H4 (cell line): Measurements from ENCODE around the gene ACSM2B. TPM values are rescaled to one million over a fixed set of nuclear protein-coding genes. Genes with fewer than 3 reads are reported as not detected.
"Not testable (repeated sequence)": the region's sequence is repeated elsewhere in the genome, so short reads cannot be mapped to it uniquely, and the experiment has no call there.

Source experiments
- DNase-seq: peaks from one replicate; pipeline ENCODE4 v3.0.0-alpha.2; 2015; ENCODE audit warnings: low spot score
- total RNA-seq: library from RNA; depleted of rRNA; stranded (reverse); fragments of >200 nt; shearing (Covaris generic); gene quantifications from 2 replicates; pipeline ENCODE4 v1.2.3, GENCODE V29; 2014; rRNA removed

ACSM2B gene
- total RNA-seq, 1 experiment from 2014 or later, result not detected

DNA sequence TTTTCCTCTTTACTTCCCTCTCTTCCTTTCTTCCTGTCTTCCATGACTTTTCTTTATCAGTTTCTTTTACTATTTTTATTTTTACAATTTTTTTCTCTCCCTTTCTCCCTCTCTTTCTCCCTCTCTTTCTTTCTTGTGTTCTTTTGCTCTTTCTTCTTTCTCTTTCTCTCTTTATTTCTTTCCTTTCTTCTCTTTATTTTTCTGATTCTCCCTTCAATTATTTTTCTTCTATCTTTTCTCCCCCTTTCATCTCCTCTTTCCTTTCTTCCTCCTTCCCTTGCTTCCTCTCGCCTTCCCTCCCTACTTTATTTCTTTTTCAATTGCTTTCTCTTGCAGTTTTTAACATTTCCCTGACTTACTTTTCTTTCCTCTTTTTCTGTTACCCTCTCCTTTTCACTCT is 39.5 kb downstream of the ACSM2B start:
- not testable (repeated sequence) for DNase-seq

DNA sequence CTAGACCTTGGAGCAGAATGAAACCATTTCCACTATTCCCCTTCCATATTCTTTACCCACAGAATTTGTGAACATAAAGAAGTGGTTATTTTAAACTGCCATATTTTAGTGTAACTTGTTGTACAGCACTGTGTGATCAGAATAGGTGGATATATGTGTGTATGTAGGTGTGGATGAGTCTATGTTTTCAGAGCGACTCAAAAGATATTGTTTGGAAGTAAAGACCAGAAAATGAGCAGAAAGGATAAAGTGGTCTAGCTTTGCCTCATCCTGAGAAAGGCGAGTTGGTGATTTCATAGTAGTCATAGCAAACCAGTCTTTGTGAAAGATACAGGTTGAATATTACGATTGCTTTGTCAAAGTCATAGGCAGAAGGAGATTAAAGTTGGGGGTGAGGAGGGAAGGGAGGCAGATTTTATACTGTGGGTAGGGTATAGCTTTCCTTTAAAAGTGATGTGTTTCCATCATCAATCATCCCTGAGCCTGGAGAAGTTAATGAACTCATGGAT is 43.8 kb downstream of the ACSM2B start:
- DNase-seq, result not testable (repeated sequence)

DNA sequence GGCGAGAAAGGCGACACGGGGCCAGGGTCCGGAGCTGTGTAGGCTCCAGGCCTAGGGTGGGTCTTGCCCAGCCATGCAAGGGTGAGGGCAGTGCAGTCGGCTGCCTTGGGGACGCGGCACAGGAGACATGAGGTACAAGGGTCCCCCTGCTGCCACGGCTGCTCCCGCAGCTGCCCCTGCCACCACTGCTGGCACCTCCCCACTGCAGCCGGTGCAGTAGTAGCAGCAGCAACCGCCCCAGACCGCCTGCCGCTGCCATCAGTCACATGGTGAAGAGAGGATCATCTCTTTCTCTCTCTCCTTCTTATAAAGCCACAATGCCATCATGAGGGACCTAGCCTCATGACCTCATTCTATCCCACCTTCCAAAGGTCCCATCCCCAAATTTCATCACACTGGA is 44.4 kb downstream of the ACSM2B start:
- not testable (repeated sequence) for DNase-seq

DNA sequence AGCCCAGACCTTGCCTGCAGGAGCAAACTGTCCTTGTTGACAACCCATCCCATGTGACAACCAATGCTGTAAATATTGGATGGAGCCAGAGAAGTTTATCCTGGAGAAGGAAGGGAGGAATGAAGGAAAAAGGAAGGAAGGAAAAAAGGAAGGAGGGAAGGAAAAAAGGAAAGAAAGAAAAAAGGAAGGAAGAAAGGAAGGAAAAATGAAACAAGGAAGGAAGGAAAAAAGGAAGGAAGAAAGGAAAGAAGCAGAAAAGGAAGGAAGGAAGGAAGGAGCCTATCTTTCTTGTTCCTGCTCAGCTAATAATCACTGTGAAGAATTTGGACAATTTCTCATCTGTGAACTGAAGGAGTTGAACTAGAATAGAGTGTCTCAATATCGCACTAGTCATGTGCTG is 56.1 kb downstream of the ACSM2B start:
- DNase-seq, result no peak

DNA sequence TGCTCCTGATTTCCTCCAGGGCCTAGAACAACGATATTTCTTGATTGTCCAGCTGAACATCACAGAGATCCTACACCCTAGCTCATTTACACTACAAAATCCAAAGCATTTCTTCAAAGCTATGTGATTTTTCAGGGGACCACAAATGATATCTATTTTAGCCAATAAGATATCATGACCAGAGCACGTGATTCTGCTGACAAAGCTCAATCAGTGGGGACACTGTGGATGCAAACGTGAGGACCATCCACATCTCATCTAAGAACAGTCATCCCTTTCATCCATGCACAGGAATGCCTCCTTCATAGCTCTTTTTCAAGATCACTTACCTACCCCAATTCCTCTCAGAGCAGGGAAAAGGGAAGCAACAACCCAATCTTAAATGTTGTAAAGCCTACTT is 56.9 kb downstream of the ACSM2B start:
- no peak for DNase-seq

DNA sequence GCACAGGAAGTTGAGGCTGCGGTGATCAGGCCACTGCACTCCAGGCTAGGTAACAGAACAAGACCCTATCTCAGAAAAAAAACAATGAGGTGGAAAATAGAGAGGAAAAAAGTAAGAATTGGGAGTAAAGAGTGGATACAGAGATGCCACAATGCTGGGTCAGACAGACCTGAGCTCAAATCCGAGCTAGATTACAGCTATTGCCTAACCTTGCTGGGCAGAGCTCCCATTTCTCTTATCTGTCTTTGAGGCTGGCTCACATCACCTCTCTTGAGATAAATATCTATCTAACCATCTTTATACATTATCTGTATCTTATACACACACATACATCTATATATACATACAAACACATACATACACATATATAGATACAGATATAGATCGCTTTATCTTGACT is 59.0 kb downstream of the ACSM2B start:
- DNase-seq, result no peak

DNA sequence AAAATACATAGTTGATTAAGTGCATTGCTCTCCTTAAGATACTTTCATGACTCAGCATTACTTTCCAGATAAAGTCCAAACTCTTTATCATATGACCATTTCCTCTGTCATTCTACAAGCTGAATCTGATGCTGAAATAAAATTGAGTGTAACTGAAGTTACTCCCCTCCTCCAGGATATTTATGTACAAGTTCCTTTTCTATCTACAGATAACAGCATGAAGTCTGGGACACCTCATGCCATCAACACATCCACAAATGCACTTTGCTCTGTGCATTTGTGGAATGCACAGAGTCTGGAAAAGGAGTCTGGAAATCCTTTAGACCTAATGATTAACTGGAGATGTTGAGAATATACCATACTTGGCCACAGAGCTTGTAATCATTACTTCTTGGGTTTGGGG is 60.5 kb downstream of the ACSM2B start:
- no peak for DNase-seq

DNA sequence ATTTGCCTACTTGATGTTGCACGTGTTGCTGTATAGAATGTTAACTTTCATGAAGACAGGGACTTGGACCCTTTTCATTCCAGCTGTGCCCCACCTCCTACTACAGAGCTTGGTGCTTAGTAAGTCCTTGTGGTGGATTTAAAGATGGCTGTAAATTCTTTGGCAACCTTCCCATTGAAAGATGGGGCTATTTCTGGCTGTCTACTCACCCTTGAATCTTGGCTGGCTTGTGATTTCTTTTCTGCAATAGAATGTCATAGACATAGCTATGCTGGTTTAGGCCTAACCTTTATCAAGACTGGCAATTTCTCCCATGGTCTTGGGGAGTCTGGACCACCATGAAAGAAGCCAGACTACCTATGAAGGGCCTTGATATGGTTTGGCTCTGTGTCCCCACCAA is 65.8 kb downstream of the ACSM2B start:
- DNase-seq, result no peak

DNA sequence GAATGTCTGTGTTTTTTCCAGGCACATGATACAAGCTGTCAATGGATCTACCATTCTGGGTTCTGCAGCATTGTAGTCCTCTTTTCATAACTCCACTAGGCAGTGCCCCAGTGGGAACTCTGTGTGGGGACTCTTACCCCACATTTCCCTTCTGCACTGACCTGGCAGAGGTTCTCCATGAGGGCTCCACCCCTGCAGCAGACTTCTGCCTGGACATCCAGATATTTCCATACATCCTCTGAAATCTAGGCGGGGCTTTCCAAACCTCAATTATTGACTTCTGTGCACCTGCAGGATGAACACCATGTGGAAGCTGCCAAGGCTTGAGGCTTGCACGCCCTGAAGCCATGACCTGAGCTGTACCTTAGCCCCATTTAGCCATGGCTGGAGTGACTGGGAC is 68.9 kb downstream of the ACSM2B start:
- DNase-seq, result no peak

DNA sequence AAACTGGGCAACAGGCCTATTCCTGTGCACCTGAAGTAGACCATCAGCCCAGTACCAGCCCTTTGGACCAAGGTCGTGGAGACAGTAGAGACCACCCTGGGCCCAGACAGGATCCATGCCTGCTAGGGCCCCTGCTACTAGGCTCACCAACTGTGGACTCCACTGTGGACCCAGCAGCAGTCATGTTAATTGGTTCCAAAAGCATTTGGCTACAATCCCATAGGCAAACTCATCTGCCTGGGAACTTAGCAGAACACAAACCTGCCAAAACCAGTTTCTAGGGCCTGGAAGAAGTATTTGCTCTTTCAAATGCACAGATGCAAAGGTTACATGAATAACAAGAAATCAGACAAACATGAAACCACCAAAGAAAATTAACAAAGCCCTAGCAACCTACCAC is 71.7 kb downstream of the ACSM2B start:
- no peak for DNase-seq

DNA sequence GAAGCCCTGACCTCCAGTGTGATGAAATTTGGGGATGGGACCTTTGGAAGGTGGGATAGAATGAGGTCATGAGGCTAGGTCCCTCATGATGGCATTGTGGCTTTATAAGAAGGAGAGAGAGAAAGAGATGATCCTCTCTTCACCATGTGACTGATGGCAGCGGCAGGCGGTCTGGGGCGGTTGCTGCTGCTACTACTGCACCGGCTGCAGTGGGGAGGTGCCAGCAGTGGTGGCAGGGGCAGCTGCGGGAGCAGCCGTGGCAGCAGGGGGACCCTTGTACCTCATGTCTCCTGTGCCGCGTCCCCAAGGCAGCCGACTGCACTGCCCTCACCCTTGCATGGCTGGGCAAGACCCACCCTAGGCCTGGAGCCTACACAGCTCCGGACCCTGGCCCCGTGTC is 84.7 kb downstream of the ACSM2B start:
- DNase-seq, result not testable (repeated sequence)

DNA sequence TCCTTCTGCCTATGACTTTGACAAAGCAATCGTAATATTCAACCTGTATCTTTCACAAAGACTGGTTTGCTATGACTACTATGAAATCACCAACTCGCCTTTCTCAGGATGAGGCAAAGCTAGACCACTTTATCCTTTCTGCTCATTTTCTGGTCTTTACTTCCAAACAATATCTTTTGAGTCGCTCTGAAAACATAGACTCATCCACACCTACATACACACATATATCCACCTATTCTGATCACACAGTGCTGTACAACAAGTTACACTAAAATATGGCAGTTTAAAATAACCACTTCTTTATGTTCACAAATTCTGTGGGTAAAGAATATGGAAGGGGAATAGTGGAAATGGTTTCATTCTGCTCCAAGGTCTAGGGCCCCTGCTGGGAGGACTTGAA is 85.2 kb downstream of the ACSM2B start:
- not testable (repeated sequence) for DNase-seq

Other genes starting within 250 kb of the ACSM2B start
- not detected in 2 replicates for gene GP2, start 248.9 kb downstream of the ACSM2B start, total RNA-seq
- gene UMOD, start 223.7 kb downstream of the ACSM2B start, total RNA-seq, result not detected in 2 replicates
- not detected in 2 replicates for gene PDILT, start 171.6 kb downstream of the ACSM2B start, total RNA-seq
- 1.1 TPM in 1 of 2 replicates, not detected in the other for gene ACSM5, start 166.8 kb downstream of the ACSM2B start, total RNA-seq
- gene ACSM2A, start 124.8 kb downstream of the ACSM2B start, total RNA-seq, result not detected in 2 replicates
- 0.56 TPM in 1 of 2 replicates, not detected in the other for gene ACSM1, start 121.3 kb upstream of the ACSM2B start, total RNA-seq
- gene THUMPD1, start 165.5 kb upstream of the ACSM2B start, total RNA-seq, result 33.2 and 44.0 TPM in 2 replicates
- gene ACSM3, start 187.6 kb upstream of the ACSM2B start, total RNA-seq, result 1.6 and 3.5 TPM in 2 replicates
- 11.7 and 21.9 TPM in 2 replicates for gene ERI2, start 230.1 kb upstream of the ACSM2B start, total RNA-seq
- gene REXO5, start 230.2 kb upstream of the ACSM2B start, total RNA-seq, result 4.2 and 6.9 TPM in 2 replicates